Esophagus muscularis mucosa (tissue), 4 donors: ENCODE data around the gene PPP1R18.

Source experiments
- CTCF ChIP-seq, 3 experiments: fragments of 200-600 bp in 2 of 3; fragments of 450-650 bp in 1 of 3; sonication (generic) in 2 of 3; IDR thresholded peaks; one replicate each; pipeline ENCODE4 v1.5.1; 2017 to 2019; ENCODE audit warnings: antibody characterized with exemption in 3 of 3, mild to moderate bottlenecking in 2 of 3, moderate library complexity in 1 of 3
- EP300 ChIP-seq: sonication (generic); formaldehyde crosslinking; IDR thresholded peaks from one replicate; pipeline ENCODE4 v1.6.1; 2017; ENCODE audit warnings: antibody characterized with exemption
- POLR2A ChIP-seq: fragments of 450-650 bp; IDR thresholded peaks from one replicate; pipeline ENCODE4 v1.6.1; 2017; ENCODE audit warnings: antibody characterized with exemption, moderate library complexity, mild to moderate bottlenecking, low read depth
- POLR2AphosphoS5 ChIP-seq, 2 donors: sonication (generic); formaldehyde crosslinking; IDR thresholded peaks; one replicate each; pipeline ENCODE4 v1.6.1; 2017; ENCODE audit warnings: antibody characterized with exemption in 2 of 2

GRCh38 chr6:30685157-30686008 is 1.1 kb downstream of the PPP1R18 start:
- TF ChIP-seq CTCF (IDR thresholded peaks at IDR 0.05) (peak in 1 of 3 experiments; percentile 10), POLR2A (no peak), POLR2AphosphoS5 (IDR thresholded peaks at IDR 0.05) (no peak), EP300 (no peak)
